GM12878 (cell line): ENCODE data around the gene ZNF276.

Experiments used
- CHD2 ChIP-seq: IDR thresholded peaks from 2 replicates; pipeline ENCODE4 v1.6.1; 2011; ENCODE audit warnings: low read depth, low read length, improper control_type of control experiment, borderline replicate concordance
- CREM ChIP-seq: IDR thresholded peaks from 2 replicates; pipeline ENCODE4 v1.6.1; 2014; ENCODE audit warnings: antibody characterized with exemption, low read depth
- CTCF ChIP-seq, 3 experiments: IDR thresholded peaks in 2 of 3; conservative IDR thresholded peaks in 1 of 3; 2 replicates each; pipeline ENCODE4 v1.5.1; 2011; ENCODE audit warnings: low read depth in 3 of 3, low read length in 3 of 3, mild to moderate bottlenecking in 3 of 3, control low read depth in 2 of 3, moderate library complexity in 2 of 3, inconsistent platforms in 1 of 3, mixed read lengths in 1 of 3; ENCODE audit not compliant: control insufficient read depth in 2 of 3, insufficient read depth in 1 of 3; ENCODE audit errors: extremely low read depth in 1 of 3
- HCFC1 ChIP-seq: fragments of 150-350 bp; IDR thresholded peaks from 2 replicates; pipeline ENCODE4 v1.6.1; 2014; ENCODE audit warnings: low read length
- LARP7 ChIP-seq: fragments of 450-650 bp; IDR thresholded peaks from 2 replicates; pipeline ENCODE4 v1.6.1; 2017; ENCODE audit warnings: mild to moderate bottlenecking
- POLR2A ChIP-seq: IDR thresholded peaks from 2 replicates; pipeline ENCODE4 v1.6.1; 2011; ENCODE audit warnings: low read depth, mild to moderate bottlenecking, low read length
- POLR2AphosphoS5 ChIP-seq: IDR thresholded peaks from 2 replicates; pipeline ENCODE4 v1.6.1; 2011; ENCODE audit warnings: mild to moderate bottlenecking, low read length, inconsistent platforms
- SMAD1 ChIP-seq: fragments of 450-650 bp; IDR thresholded peaks from 2 replicates; pipeline ENCODE4 v1.6.1; 2018; ENCODE audit warnings: mild to moderate bottlenecking, low read depth; ENCODE audit not compliant: partially characterized antibody
- TBL1XR1 ChIP-seq: IDR thresholded peaks from 2 replicates; pipeline ENCODE4 v1.6.1; 2012; ENCODE audit warnings: low read depth, low read length, improper control_type of control experiment

- no peak for TF ChIP-seq TBL1XR1
- TF ChIP-seq CREM, result no peak
- TF ChIP-seq SMAD1, result no peak
- no peak for TF ChIP-seq CTCF (IDR thresholded peaks at IDR 0.05 in 2 of 3, conservative IDR thresholded peaks at IDR 0.05 in 1 of 3; ENCODE audit: control insufficient read depth in 2 of 3, extremely low read depth in 1 of 3, insufficient read depth in 1 of 3, low read depth in 3 of 3, low read length in 3 of 3)
- TF ChIP-seq POLR2A, result no peak
- TF ChIP-seq LARP7, result no peak
- TF ChIP-seq HCFC1, result no peak
- TF ChIP-seq CHD2, result no peak
- TF ChIP-seq POLR2AphosphoS5, result no peak
Observed at GRCh38 chr16:89737341-89738071, 16.2 kb downstream of the ZNF276 start.
